HepG2 (cell line): ENCODE data around the gene TTC31. TPM values are rescaled to one million over a fixed set of nuclear protein-coding genes. Genes with fewer than 3 reads are reported as not detected.

Source experiments
- BHLHE40 ChIP-seq: IDR thresholded peaks from 2 replicates; pipeline ENCODE4 v1.6.1; 2011; ENCODE audit warnings: low read length, improper control_type of control experiment
- CBX1 ChIP-seq: IDR thresholded peaks from one replicate; pipeline ENCODE4 v1.6.1; 2016; ENCODE audit warnings: antibody characterized with exemption, low read depth
- CCAR2 ChIP-seq: fragments of 200-400 bp; formaldehyde crosslinking; optimal IDR thresholded peaks from 2 replicates; pipeline ENCODE3; 2018; ENCODE audit warnings: low read depth, mild to moderate bottlenecking, low read length, moderate library complexity
- CHD4 ChIP-seq: fragments of 200-600 bp; sonication (generic); IDR thresholded peaks from 2 replicates; pipeline ENCODE4 v1.7.0; 2017; ENCODE audit warnings: mild to moderate bottlenecking, low read length, borderline replicate concordance
- HNRNPL ChIP-seq: fragments of 200-400 bp; formaldehyde crosslinking; IDR thresholded peaks from 2 replicates; pipeline ENCODE4 v1.6.1; 2017; ENCODE audit warnings: mild to moderate bottlenecking, low read depth, low read length
- IKZF4 ChIP-seq: sonication (generic); formaldehyde crosslinking; IDR thresholded peaks from 2 replicates; pipeline ENCODE4 v1.5.1; 2020; ENCODE audit warnings: borderline replicate concordance, mild to moderate bottlenecking, low read depth, missing genetic modification reagents; ENCODE audit errors: not compliant biosample characterization
- NAIF1 ChIP-seq: sonication (generic); formaldehyde crosslinking; IDR thresholded peaks from 2 replicates; pipeline ENCODE4 v1.5.0; 2020; ENCODE audit warnings: mild to moderate bottlenecking, missing genetic modification reagents, borderline replicate concordance
- POLR2A ChIP-seq, 2 experiments: IDR thresholded peaks; 2 replicates each; pipeline ENCODE4 v1.6.1; 2011; ENCODE audit warnings: low read depth in 2 of 2, low read length in 2 of 2, mild to moderate bottlenecking in 1 of 2, moderate library complexity in 1 of 2; ENCODE audit not compliant: insufficient read depth in 1 of 2
- REPIN1 ChIP-seq: sonication (generic); formaldehyde crosslinking; IDR thresholded peaks from 2 replicates; pipeline ENCODE4 v1.8.0; 2022; ENCODE audit warnings: missing genetic modification reagents, low read depth, mild to moderate bottlenecking, borderline replicate concordance
- SRSF1 ChIP-seq: fragments of 200-400 bp; formaldehyde crosslinking; optimal IDR thresholded peaks from 2 replicates; pipeline ENCODE3; 2017; ENCODE audit warnings: mild to moderate bottlenecking, low read depth, low read length, moderate library complexity
- TBX3 ChIP-seq: fragments of 450-650 bp; IDR thresholded peaks from 2 replicates; pipeline ENCODE4 v1.6.1; 2017; ENCODE audit warnings: antibody characterized with exemption, mild to moderate bottlenecking, inconsistent platforms, borderline replicate concordance
- ZFP41 ChIP-seq: sonication (generic); formaldehyde crosslinking; IDR thresholded peaks from 2 replicates; pipeline ENCODE4 v1.4.0; 2020; ENCODE audit warnings: mild to moderate bottlenecking, missing genetic modification reagents, borderline replicate concordance
- ZNF251 ChIP-seq: sonication (generic); formaldehyde crosslinking; IDR thresholded peaks from 2 replicates; pipeline ENCODE4 v1.9.0; 2021; ENCODE audit warnings: mild to moderate bottlenecking, missing genetic modification reagents
- ZNF567 ChIP-seq: sonication (generic); formaldehyde crosslinking; IDR thresholded peaks from 2 replicates; pipeline ENCODE4 v1.8.1; 2023; ENCODE audit warnings: mild to moderate bottlenecking, missing genetic modification reagents, borderline replicate concordance
- ZSCAN22 ChIP-seq: sonication (generic); formaldehyde crosslinking; IDR thresholded peaks from 2 replicates; pipeline ENCODE4 v1.4.0; 2020; ENCODE audit warnings: mild to moderate bottlenecking, missing genetic modification reagents
- ZSCAN9 ChIP-seq: IDR thresholded peaks from 2 replicates; pipeline ENCODE4 v1.6.1; 2016; ENCODE audit warnings: borderline replicate concordance
- polyA plus RNA-seq, 8 experiments: library from polyadenylated mRNA; depleted of rRNA in 3 of 8; stranded (reverse) in 7 of 8; unstranded in 1 of 8; fragments of >200 nt; fragmentation: Illumina TruSeq in 4 of 8; extraction: Trizol in 4 of 8; gene quantifications; 2 replicates each; pipeline versions ENCODE4 v1.2.1 to v1.2.3, GENCODE V29; 2011 to 2016; ENCODE audit warnings: low read depth in 4 of 8, missing spikeins in 1 of 8, mixed read lengths in 1 of 8; ENCODE audit not compliant: insufficient read depth in 1 of 8
- total RNA-seq, 5 experiments: library from RNA; depleted of rRNA; stranded (reverse); fragments of >200 nt; fragmentation: Illumina TruSeq; extraction: Trizol; gene quantifications; 2 replicates each; pipeline ENCODE4 v1.2.3, GENCODE V29; 2016; ENCODE audit warnings: low read depth in 1 of 5
- TF ChIP-seq, protein P1 (sequence below): sonication (generic); formaldehyde crosslinking; IDR thresholded peaks from 2 replicates; pipeline ENCODE4 v1.5.0; 2020; ENCODE audit warnings: mild to moderate bottlenecking, missing genetic modification reagents
- TF ChIP-seq, protein P2 (sequence below): sonication (generic); formaldehyde crosslinking; IDR thresholded peaks from 2 replicates; pipeline ENCODE4 v1.9.0; 2021; ENCODE audit warnings: missing genetic modification reagents, borderline replicate concordance
- TF ChIP-seq, protein P3 (sequence below): sonication (generic); formaldehyde crosslinking; conservative IDR thresholded peaks from 2 replicates; pipeline ENCODE4 v1.4.0; 2020; ENCODE audit warnings: missing genetic modification reagents
- TF ChIP-seq, protein P4 (sequence below): IDR thresholded peaks from 2 replicates; pipeline ENCODE4 v1.6.1; 2016; ENCODE audit warnings: mild to moderate bottlenecking, missing biosample characterization, missing genetic modification reagents

TTC31 gene
- total and polyA plus RNA-seq, 2 of the 13 experiments (the other 11 are each of a cell fraction or from before 2014, with no cell fraction given): 28.3 to 39.5 TPM

DNA sequence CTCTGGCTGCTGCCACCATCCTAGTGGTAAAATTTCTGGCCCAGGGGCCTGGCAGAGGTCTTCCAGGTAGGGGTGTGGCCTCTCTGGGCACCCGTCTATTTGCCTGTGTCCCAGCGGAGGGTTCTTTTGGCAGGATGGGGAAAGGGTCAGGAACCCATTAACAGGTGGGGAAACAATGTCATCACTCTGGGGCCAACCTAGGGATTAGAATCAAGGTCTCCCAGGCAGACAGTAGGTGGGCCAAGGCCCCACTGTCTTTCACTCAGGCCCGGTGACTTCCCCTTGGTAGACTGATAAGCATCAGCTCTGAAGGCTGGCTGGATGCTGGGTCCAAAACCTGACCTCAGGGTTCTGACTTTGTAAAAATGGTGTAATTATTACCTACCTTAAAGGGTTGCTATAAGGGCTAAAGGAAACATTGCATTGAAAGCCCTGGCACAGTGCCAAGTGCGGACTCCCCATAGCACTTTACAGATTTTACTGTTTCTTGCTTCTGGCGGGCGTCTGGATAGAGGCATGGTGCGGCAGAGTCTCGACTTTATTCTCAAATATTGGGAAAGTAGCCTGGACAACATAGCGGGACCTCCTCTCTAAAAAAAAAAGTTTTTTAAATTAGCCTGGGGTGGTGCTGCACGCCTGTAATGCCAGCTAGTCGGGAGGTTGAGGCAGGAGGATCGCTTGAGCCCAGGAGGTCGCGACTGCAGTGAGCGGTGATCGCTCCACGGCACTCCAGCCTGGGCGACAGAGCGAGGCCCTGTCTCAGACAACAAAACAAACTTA is 14.3 kb downstream of the TTC31 start (continued):
- TF ChIP-seq CCAR2 (no peak), ZNF567 (CRISPR knock-in tag) (no peak), ZSCAN9 (CRISPR knock-in tag) (no peak), SRSF1 (no peak), HNRNPL (no peak), REPIN1 (CRISPR knock-in tag) (no peak), CHD4 (peak; percentile 87), POLR2A (IDR thresholded peaks at IDR 0.05; ENCODE audit: insufficient read depth in 1 of 2, low read depth in 2 of 2, low read length in 2 of 2) (no peak), CBX1 (no peak), TBX3 (no peak), IKZF4 (CRISPR knock-in tag) (no peak), NAIF1 (CRISPR knock-in tag) (no peak), BHLHE40 (no peak), ZFP41 (CRISPR knock-in tag) (no peak), ZSCAN22 (CRISPR knock-in tag) (no peak; the same call in 1 of the 2 replicates), ZNF251 (CRISPR knock-in tag) (no peak)
- TF ChIP-seq, protein P1, sequence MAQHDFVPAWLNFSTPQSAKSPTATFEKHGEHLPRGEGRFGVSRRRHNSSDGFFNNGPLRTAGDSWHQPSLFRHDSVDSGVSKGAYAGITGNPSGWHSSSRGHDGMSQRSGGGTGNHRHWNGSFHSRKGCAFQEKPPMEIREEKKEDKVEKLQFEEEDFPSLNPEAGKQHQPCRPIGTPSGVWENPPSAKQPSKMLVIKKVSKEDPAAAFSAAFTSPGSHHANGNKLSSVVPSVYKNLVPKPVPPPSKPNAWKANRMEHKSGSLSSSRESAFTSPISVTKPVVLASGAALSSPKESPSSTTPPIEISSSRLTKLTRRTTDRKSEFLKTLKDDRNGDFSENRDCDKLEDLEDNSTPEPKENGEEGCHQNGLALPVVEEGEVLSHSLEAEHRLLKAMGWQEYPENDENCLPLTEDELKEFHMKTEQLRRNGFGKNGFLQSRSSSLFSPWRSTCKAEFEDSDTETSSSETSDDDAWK (CRISPR knock-in tag): no peak
- TF ChIP-seq, protein P2, sequence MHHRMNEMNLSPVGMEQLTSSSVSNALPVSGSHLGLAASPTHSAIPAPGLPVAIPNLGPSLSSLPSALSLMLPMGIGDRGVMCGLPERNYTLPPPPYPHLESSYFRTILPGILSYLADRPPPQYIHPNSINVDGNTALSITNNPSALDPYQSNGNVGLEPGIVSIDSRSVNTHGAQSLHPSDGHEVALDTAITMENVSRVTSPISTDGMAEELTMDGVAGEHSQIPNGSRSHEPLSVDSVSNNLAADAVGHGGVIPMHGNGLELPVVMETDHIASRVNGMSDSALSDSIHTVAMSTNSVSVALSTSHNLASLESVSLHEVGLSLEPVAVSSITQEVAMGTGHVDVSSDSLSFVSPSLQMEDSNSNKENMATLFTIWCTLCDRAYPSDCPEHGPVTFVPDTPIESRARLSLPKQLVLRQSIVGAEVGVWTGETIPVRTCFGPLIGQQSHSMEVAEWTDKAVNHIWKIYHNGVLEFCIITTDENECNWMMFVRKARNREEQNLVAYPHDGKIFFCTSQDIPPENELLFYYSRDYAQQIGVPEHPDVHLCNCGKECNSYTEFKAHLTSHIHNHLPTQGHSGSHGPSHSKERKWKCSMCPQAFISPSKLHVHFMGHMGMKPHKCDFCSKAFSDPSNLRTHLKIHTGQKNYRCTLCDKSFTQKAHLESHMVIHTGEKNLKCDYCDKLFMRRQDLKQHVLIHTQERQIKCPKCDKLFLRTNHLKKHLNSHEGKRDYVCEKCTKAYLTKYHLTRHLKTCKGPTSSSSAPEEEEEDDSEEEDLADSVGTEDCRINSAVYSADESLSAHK (CRISPR knock-in tag): no peak
- TF ChIP-seq, protein P3, sequence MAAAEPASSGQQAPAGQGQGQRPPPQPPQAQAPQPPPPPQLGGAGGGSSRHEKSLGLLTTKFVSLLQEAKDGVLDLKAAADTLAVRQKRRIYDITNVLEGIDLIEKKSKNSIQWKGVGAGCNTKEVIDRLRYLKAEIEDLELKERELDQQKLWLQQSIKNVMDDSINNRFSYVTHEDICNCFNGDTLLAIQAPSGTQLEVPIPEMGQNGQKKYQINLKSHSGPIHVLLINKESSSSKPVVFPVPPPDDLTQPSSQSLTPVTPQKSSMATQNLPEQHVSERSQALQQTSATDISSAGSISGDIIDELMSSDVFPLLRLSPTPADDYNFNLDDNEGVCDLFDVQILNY (CRISPR knock-in tag): no peak
- TF ChIP-seq, protein P4, sequence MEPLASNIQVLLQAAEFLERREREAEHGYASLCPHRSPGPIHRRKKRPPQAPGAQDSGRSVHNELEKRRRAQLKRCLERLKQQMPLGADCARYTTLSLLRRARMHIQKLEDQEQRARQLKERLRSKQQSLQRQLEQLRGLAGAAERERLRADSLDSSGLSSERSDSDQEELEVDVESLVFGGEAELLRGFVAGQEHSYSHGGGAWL (CRISPR knock-in tag): no peak; the same call in 1 of the 2 replicates
